Airway epithelial cell (primary cell): Measurements from ENCODE around the gene NAPSA. TPM values are rescaled to one million over a fixed set of nuclear protein-coding genes. Genes with fewer than 3 reads are reported as not detected.

Source experiments
- total RNA-seq: library from RNA; depleted of rRNA; stranded (reverse); fragments of >200 nt; gene quantifications from 2 replicates; pipeline ENCODE4 v1.2.3, GENCODE V29; 2015

The NAPSA gene
- 0.56 and 1.1 TPM in 2 replicates for total RNA-seq

DNA sequence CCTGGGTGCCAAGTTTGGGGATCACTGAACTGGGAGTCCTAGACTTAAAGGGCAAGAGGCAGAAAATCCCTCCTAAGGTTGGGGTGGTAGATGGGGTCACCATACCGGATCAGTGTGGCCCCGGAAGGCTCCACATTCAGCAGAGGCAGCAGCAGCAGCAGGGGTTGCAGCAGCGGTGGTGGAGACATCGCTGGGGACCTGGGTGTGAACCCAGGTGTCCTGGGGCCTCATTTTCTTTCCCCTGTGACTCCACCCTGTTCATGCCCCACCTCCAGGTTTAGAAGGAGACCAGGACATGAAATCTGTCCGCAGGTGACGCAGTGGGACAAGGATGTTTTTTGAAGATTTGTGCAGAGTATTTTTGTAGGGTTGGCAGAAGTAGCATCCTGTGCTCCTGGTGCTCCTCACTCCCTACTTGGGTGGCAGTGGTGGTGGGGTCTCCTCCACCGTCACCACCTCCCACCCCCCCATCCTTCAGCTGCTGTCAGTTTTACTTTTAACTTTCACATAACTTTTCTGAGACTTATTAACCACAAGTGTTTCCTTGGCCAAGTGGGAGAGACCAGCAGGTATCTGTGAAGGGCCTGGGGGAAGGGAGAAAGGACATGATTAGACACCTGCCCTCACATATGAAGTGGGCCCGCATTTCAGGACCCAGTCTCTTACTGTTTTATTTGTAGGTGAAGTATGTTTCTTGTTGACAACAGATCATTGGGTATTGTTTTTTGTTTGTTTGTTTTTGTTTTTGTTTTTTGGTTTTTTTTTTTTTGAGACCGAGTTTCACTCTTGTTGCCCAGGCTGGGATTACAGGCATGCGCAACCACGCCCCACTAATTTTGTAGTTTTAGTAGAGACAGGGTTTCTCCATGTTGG is at the start of gene NAPSA:
Gene NAPSA, minus strand, starts transcription at position 206 of the 873 bp plus-strand sequence. Its CDS starts 18 bp downstream, at position 188.

DNA sequence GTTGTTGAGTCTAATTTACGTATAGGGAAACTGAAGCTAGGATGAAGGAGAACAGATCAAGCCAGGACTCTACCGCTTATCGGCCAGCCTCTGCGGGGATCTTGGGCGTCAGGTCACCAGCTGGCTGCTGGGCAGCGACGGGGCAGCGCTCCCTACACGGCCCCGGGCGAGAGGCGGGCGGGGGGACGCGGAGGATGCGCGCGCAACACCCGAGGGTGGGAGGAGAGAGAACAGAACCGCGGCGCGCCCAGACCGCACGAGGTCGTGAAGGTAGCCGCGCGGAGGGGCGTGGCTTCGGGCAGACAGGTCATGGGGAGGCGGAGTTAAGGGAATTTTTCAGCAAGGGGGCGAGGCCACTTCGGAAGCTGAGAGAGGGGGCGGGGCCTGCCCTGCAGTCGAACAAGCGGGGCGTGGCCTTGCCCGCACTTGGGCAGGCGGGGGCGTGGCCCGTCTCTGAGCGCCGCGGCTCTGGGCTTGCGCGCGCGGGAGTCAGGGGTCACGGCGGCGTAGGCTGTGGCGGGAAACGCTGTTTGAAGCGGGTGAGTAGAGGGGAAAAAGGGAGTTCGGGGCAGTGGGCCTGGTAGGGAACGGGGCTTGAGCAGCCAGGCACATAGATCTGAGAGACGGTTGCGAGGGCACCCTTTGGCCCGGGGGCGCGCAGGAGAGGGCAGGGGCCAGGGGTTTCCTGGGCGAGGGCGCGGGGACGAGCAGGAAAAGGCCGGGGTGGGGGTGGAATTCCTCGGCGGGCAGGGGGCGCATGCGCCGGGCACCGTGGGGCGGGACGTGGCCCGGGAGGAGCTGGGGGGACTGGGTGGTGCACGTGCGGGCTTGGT is 18.6 kb upstream of the NAPSA start, which contains the start of gene POLD1:
Gene POLD1, plus strand, starts transcription at position 496 of the 833 bp plus-strand sequence. CDS start 14,505 bp downstream, outside the sequence.

DNA sequence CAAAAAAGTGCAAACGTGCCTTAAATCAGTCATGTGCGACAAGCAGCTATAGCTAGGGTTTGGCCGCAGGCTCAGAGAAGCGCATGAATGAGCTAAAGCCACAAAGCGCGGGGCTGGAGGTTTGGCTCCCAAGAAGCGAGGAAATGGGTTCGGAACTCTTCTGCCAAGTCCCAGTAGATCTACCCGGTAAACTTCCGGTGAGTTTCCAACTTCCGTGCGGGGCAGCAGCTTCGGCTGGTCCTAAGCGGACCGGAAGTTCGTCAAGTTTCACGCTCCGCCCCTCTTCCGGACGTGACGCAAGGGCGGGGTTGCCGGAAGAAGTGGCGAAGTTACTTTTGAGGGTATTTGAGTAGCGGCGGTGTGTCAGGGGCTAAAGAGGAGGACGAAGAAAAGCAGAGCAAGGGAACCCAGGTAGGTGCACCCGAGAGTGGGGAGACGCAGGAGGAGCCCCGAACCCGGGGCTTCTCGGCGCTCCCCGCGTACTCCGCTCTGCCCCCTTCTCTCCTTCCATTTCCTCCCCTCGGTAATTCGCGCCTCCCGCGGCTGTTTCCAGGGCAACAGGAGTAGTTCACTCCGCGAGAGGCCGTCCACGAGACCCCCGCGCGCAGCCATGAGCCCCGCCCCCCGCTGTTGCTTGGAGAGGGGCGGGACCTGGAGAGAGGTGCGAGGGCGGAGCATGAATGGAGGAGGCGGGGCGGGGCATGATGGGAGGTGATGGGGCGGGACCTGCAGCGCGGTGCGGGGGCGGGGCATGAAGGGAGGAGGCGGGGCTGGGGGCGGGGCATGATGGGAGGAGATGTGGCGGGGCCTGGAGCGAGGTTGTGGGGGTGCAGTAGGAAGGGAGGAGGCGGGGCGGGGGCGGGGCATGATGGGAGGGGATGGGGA is 11.0 kb upstream of the NAPSA start, which contains the start of gene NR1H2:
Gene NR1H2, plus strand, starts transcription at position 292 of the 885 bp plus-strand sequence. CDS start 1,149 bp downstream, outside the sequence.

DNA sequence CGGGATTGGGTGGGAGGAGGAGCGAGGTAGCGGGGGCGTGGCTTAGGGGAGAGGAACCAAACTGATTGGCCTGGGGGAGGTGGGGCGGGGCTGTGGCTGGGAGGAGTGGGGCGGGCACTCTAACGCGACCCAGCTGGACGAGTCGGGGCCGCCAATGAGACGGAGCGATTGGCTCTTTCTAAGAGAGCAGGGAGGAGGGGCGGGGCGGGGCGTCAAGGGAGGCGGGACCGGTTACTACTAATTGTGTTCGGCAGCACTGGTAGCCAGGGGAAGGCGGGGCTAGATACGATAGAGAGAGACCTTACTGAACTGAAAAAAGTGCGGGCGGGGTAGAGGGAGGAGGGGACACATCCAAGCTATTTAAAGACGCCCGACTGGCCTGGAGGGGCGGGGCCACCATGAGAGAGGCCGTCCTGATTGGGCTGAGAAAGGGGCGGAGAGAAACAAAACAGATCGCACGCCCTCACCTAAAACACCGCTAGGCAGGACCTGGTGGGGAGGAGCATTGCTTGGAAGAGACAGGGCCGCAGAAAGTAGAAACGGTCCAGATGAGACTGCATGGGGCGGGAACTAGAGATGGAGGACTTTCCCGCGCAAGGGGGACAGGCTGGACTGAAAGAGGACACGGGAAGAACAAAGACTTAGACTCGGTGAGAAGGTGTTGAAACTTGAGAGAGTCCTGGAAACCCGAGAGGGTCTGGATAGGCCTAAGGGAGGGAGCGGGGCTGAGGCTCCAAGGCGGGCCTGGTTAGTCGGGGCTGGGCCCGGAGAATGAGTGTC is 36.1 kb downstream of the NAPSA start, which contains the start of gene KCNC3:
Gene KCNC3, minus strand, starts transcription at position 232 of the 780 bp plus-strand sequence. CDS start 295 bp downstream, outside the sequence.

Other genes with a start within 250 kb of the NAPSA start
- gene IZUMO2, start 202.4 kb downstream of the NAPSA start, total RNA-seq = not detected in 2 replicates
- 43.9 and 49.5 TPM in 2 replicates for gene MYH14, start 162.0 kb downstream of the NAPSA start, total RNA-seq
- 0.14 TPM in 2 replicates for gene KCNC3, start 36.3 kb downstream of the NAPSA start, total RNA-seq
- 54.0 and 64.3 TPM in 2 replicates for gene NR1H2, start 10.8 kb upstream of the NAPSA start, total RNA-seq
- 52.4 and 60.2 TPM in 2 replicates for gene POLD1, start 18.7 kb upstream of the NAPSA start, total RNA-seq
- not detected in 2 replicates for gene SPIB, start 53.3 kb upstream of the NAPSA start, total RNA-seq
- gene MYBPC2, start 67.3 kb upstream of the NAPSA start, total RNA-seq = not detected in 2 replicates
- 59.8 and 84.2 TPM in 2 replicates for gene EMC10, start 110.9 kb upstream of the NAPSA start, total RNA-seq
- 1.5 TPM in 1 of 2 replicates, not detected in the other for gene GARIN5A, start 111.2 kb upstream of the NAPSA start, total RNA-seq
- 30.2 and 39.1 TPM in 2 replicates for gene JOSD2, start 145.6 kb upstream of the NAPSA start, total RNA-seq
- gene ASPDH, start 148.3 kb upstream of the NAPSA start, total RNA-seq = not detected in 2 replicates
- 0.07 TPM in 1 of 2 replicates, not detected in the other for gene LRRC4B, start 202.8 kb upstream of the NAPSA start, total RNA-seq